Upper lobe of left lung (tissue), 6 donors: ENCODE measurements around the gene NAT8L. TPM values are rescaled to one million over a fixed set of nuclear protein-coding genes. Genes with fewer than 3 reads are reported as not detected.
"Not testable (repeated sequence)": the region's sequence is repeated elsewhere in the genome, so short reads cannot be mapped to it uniquely, and the experiment has no call there.

Experiments used
- ATAC-seq, 2 donors: fragments of 200-7000 bp; cut with Tn5 transposase; one replicate each; pipeline ENCODE4 v1.9.1; 2022; ENCODE audit warnings: mild to moderate bottlenecking in 2 of 2, moderate library complexity in 2 of 2; ENCODE audit not compliant: low FRiP score in 2 of 2
- DNase-seq, 2 donors: peaks; one replicate each; pipeline ENCODE4 v3.0.0-alpha.2; 2019 to 2020
- H3K27ac ChIP-seq, 4 donors: fragments of 200-600 bp; sonication (generic); one replicate each; pipeline ENCODE4 v1.5.1; 2016 to 2019
- H3K27me3 ChIP-seq, 4 donors: fragments of 200-600 bp; sonication (generic); one replicate each; pipeline ENCODE4 v1.5.1; 2017 to 2019
- H3K36me3 ChIP-seq, 4 donors: fragments of 200-600 bp; sonication (generic); one replicate each; pipeline ENCODE4 v1.5.1; 2016 to 2019
- H3K4me1 ChIP-seq, 4 donors: fragments of 200-600 bp; sonication (generic); one replicate each; pipeline ENCODE4 v1.5.1; 2018 to 2019
- H3K4me3 ChIP-seq, 4 donors: fragments of 200-600 bp; sonication (generic); one replicate each; pipeline ENCODE4 v1.5.1; 2017 to 2019; ENCODE audit warnings: mild to moderate bottlenecking in 2 of 4, moderate library complexity in 1 of 4
- H3K9me3 ChIP-seq, 4 donors: fragments of 200-600 bp; sonication (generic); one replicate each; pipeline ENCODE4 v1.5.1; 2018 to 2019
- CTCF ChIP-seq, 6 experiments: fragments of 450-650 bp in 4 of 6; fragments of 200-600 bp in 2 of 6; sonication (generic) in 2 of 6; IDR thresholded peaks; one replicate each; pipeline ENCODE4 v1.5.1; 2016 to 2019; ENCODE audit warnings: antibody characterized with exemption in 6 of 6
- EP300 ChIP-seq, 4 donors: sonication (generic); formaldehyde crosslinking; IDR thresholded peaks; one replicate each; pipeline ENCODE4 v1.5.1; 2017; ENCODE audit warnings: antibody characterized with exemption in 4 of 4, control low read depth in 2 of 4
- POLR2A ChIP-seq, 4 donors: fragments of 450-650 bp; IDR thresholded peaks; one replicate each; pipeline ENCODE4 v1.5.1; 2016 to 2017; ENCODE audit warnings: antibody characterized with exemption in 4 of 4, mild to moderate bottlenecking in 2 of 4
- POLR2AphosphoS5 ChIP-seq, 2 donors: sonication (generic); formaldehyde crosslinking; IDR thresholded peaks; one replicate each; pipeline ENCODE4 v1.5.1; 2017; ENCODE audit warnings: antibody characterized with exemption in 2 of 2
- WGBS, 2 donors: methylation state at CpG; one replicate each; pipeline ENCODE4 v1.1.5; 2017 to 2018; 5-methylcytosine and 5-hydroxymethylcytosine counted together
- total RNA-seq, 6 donors: library from RNA; depleted of rRNA in 4 of 6; stranded (reverse); fragments of >200 nt in 4 of 6; gene quantifications; one replicate each; pipeline versions ENCODE4 v1.1.0 to v1.2.1, GENCODE V29; 2016 to 2021
- donor health status: DM: no; HTN: no; CAD: no; lungs with moderate emphysema.
- donor health status: DM: no; HTN: yes; CAD: no; lungs with severe emphysema.

The NAT8L gene
- under 1 TPM in 4 of 6 donors, not detected in 2; 0.15 to 0.37 (median 0.30) TPM for total RNA-seq

GRCh38 chr4:2059046-2059725 is at the start of gene NAT8L:
Gene NAT8L (plus strand): TSS chr4:2059327. CDS start chr4:2059512, 185 bp downstream.
- H3K4me1 ChIP-seq, result peaks cover 16 to 28% (median 17%) of the 10 kb centered on the region in 4 donors
- TF ChIP-seq POLR2A (IDR thresholded peaks at IDR 0.05), result no peak
- TF ChIP-seq POLR2AphosphoS5 (IDR thresholded peaks at IDR 0.05), result no peak
- no peak for TF ChIP-seq CTCF (IDR thresholded peaks at IDR 0.05)
- no peak for TF ChIP-seq EP300 (IDR thresholded peaks at IDR 0.05)
- H3K9me3 ChIP-seq, result no peaks in the 10 kb centered on the region
- ATAC-seq, result peak in 1 of 2 donors; percentile 45
- WGBS, 2 donors, result no CpG with 5 or more reads among the region's 119 CpGs
- H3K4me3 ChIP-seq, result peak within 1 kb of the TSS in 3 of 4 donors; percentile 40 to 49 (median 47)
- DNase-seq, result peak in 1 of 2 donors; percentile 88
- H3K36me3 ChIP-seq, result no peaks in the 10 kb centered on the region
- peaks cover 2 to 34% (median 25%) of the 10 kb centered on the region in 4 donors for H3K27me3 ChIP-seq
- H3K27ac ChIP-seq, result no peak within 1 kb of the TSS

GRCh38 chr4:2009651-2010233 is 49.4 kb upstream of the NAT8L start:
- no peaks in the 10 kb centered on the region for H3K9me3 ChIP-seq

GRCh38 chr4:2011583-2011982 is 47.5 kb upstream of the NAT8L start:
- DNase-seq, result peak in 1 of 2 donors; percentile 71
- Histone ChIP-seq H3K9me3 (no peaks in the 10 kb centered on the region), H3K4me3 (no peak overlapping the region), H3K4me1 (peaks cover 15 to 27% (median 22%) of the 10 kb centered on the region in 4 donors), H3K36me3 (no peaks in the 10 kb centered on the region), H3K27ac (no peak overlapping the region), H3K27me3 (no peaks in the 10 kb centered on the region)
- ATAC-seq, result no peak
- no peak for TF ChIP-seq CTCF (IDR thresholded peaks at IDR 0.05)
- no peak for TF ChIP-seq POLR2A (IDR thresholded peaks at IDR 0.05)
- no peak for TF ChIP-seq EP300 (IDR thresholded peaks at IDR 0.05)
- no peak for TF ChIP-seq POLR2AphosphoS5 (IDR thresholded peaks at IDR 0.05)
- 55 to 71% methylated on average over 3 of the region's 3 CpGs for WGBS, 2 donors

More at GRCh38 chr4:2009651-2010233, 49.4 kb upstream of the NAT8L start:
- Histone ChIP-seq H3K27me3 (no peaks in the 10 kb centered on the region), H3K27ac (peak overlapping the region; percentile 91 to 98 (median 95)), H3K36me3 (peaks cover 0 to 4% (median 0%) of the 10 kb centered on the region in 4 donors), H3K4me3 (peak overlapping the region; percentile 70 to 98 (median 84)), H3K4me1 (peaks cover 15 to 32% (median 22%) of the 10 kb centered on the region in 4 donors)
- peak; percentile 71 to 84 for DNase-seq
- ATAC-seq, result peak; percentile 68 to 72
- TF ChIP-seq EP300 (IDR thresholded peaks at IDR 0.05), result no peak
- TF ChIP-seq POLR2A (IDR thresholded peaks at IDR 0.05), result no peak
- peak in 3 of 6 experiments; percentile 14 to 53 (median 17) for TF ChIP-seq CTCF (IDR thresholded peaks at IDR 0.05)
- 5 to 7% methylated on average over 23 of the region's 23 CpGs for WGBS, 2 donors

GRCh38 chr4:2015008-2015407 is 44.1 kb upstream of the NAT8L start:
- 63 to 89% methylated on average over 4 of the region's 4 CpGs for WGBS, 2 donors
- Histone ChIP-seq H3K9me3 (no peaks in the 10 kb centered on the region), H3K36me3 (no peaks in the 10 kb centered on the region), H3K27me3 (no peaks in the 10 kb centered on the region), H3K4me1 (peaks cover 2 to 4% (median 3%) of the 10 kb centered on the region in 4 donors), H3K27ac (no peak overlapping the region), H3K4me3 (no peak overlapping the region)
- DNase-seq (no peak), ATAC-seq (no peak)
- TF ChIP-seq CTCF (IDR thresholded peaks at IDR 0.05), result no peak
- no peak for TF ChIP-seq EP300 (IDR thresholded peaks at IDR 0.05)
- TF ChIP-seq POLR2AphosphoS5 (IDR thresholded peaks at IDR 0.05), result no peak
- TF ChIP-seq POLR2A (IDR thresholded peaks at IDR 0.05), result no peak

- not testable (repeated sequence) for H3K9me3 ChIP-seq, DNase-seq, H3K4me1 ChIP-seq, H3K4me3 ChIP-seq, H3K36me3 ChIP-seq, ATAC-seq, H3K27ac ChIP-seq, H3K27me3 ChIP-seq
- WGBS, 2 donors, result 27 to 31% methylated on average over 13 to 15 of the region's 15 CpGs
Observed at GRCh38 chr4:2021358-2022018, 37.6 kb upstream of the NAT8L start.
